Right lobe of liver (tissue), 6 donors: ENCODE data around the gene TNFSF8. TPM values are rescaled to one million over a fixed set of nuclear protein-coding genes. Genes with fewer than 3 reads are reported as not detected.

Source experiments
- ATAC-seq, 4 donors: fragments of 200-7000 bp; cut with Tn5 transposase; one replicate each; pipeline ENCODE4 v1.9.1; 2020; ENCODE audit warnings: mild to moderate bottlenecking in 4 of 4, moderate library complexity in 4 of 4
- DNase-seq, 3 donors: peaks; one replicate each; pipeline ENCODE4 v3.0.0-alpha.2; 2020
- H3K27ac ChIP-seq, 3 donors: fragments of 200-600 bp; one replicate each; pipeline ENCODE4 v1.8.0; 2022
- H3K27me3 ChIP-seq, 2 donors: fragments of 200-600 bp; one replicate each; pipeline ENCODE4 v1.8.0; 2022
- H3K36me3 ChIP-seq, 4 donors: fragments of 200-600 bp; sonication (generic) in 1 of 4; one replicate each; pipeline versions ENCODE4 v1.5.1 to v1.8.0; 2017 to 2022; ENCODE audit warnings: control low read depth in 1 of 4
- H3K4me1 ChIP-seq, 4 donors: fragments of 200-600 bp; sonication (generic) in 1 of 4; one replicate each; pipeline versions ENCODE4 v1.5.1 to v1.8.0; 2017 to 2022; ENCODE audit warnings: control low read depth in 1 of 4
- H3K4me3 ChIP-seq, 3 donors: fragments of 200-600 bp; one replicate each; pipeline ENCODE4 v1.8.0; 2022
- H3K9me3 ChIP-seq, 4 donors: fragments of 200-600 bp; sonication (generic) in 1 of 4; one replicate each; pipeline versions ENCODE4 v1.5.1 to v1.8.0; 2017 to 2022; ENCODE audit warnings: control low read depth in 1 of 4
- POLR2A ChIP-seq: fragments of 450-650 bp; IDR thresholded peaks from one replicate; pipeline ENCODE4 v1.6.1; 2017; ENCODE audit warnings: antibody characterized with exemption, mild to moderate bottlenecking
- WGBS: methylation state at CpG from one replicate; pipeline ENCODE4 v1.1.6; 2018; ENCODE audit warnings: low coverage, low lambda C conversion rate; ENCODE audit not compliant: insufficient coverage; ENCODE audit errors: missing lambda C conversion rate; 5-methylcytosine and 5-hydroxymethylcytosine counted together
- intact Hi-C, 2 donors: fragments of 100-400 bp; cut with DNase I; formaldehyde crosslinking; loops; one replicate each; pipeline versions ENCODE4 v1.11.2 to v1.14.1; 2022
- total RNA-seq, 6 experiments: library from RNA; depleted of rRNA in 2 of 6; stranded (reverse); fragments of >200 nt in 2 of 6; fragmentation: NEBNext Ultra II Directional in 3 of 6; extraction: Animal tissue kit (Norgen Biotek cat#: 25700) in 3 of 6; gene quantifications; one replicate each; pipeline versions ENCODE4 v1.1.0 to v1.2.4, GENCODE V29; 2016 to 2023
- TF ChIP-seq, protein P1 (sequence below), 4 donors: fragments of 200-600 bp in 3 of 4; fragments of 450-650 bp in 1 of 4; IDR thresholded peaks; one replicate each; pipeline versions ENCODE4 v1.5.1 to v1.8.0; 2016 to 2022; ENCODE audit warnings: antibody characterized with exemption in 4 of 4, mild to moderate bottlenecking in 2 of 4
- donor health status: DM: no; HTN: yes; CAD: no.
- donor health status: DM: no; HTN: no; CAD: no.
- donor health status: DM: no; HTN: no; CAD: no.
- donor health status: DM: no; HTN: yes; CAD: no.
- donor health status: DM: no; HTN: yes; CAD: no.

The TNFSF8 gene
- total RNA-seq, 6 experiments from 2014 or later, result 0.19 to 2.0 (median 0.38) TPM

DNA sequence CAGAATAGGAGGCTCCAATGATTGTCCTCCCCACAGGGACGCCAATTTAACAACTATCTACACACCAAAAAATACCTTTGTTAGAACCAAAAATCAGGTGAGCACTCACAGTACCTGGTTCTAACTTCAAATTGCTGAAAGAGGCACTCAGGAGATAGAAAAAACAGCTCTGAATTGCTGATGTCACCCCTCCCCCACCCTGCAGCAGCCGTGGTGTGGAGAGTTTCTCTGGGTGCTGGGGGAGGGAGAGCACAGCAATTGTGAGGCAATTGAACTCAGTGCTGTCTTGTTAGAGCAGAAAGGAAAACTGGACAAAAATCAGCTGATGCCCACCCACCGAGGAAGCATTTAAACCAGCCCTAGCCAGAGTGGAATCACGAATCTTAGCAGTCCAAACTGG is 41.8 kb downstream of the TNFSF8 start:
- Histone ChIP-seq H3K4me1 (peaks cover 0 to 44% (median 16%) of the 10 kb centered on the region in 4 donors), H3K9me3 (no peaks in the 10 kb centered on the region), H3K4me3 (no peak overlapping the region), H3K36me3 (no peaks in the 10 kb centered on the region), H3K27me3 (no peaks in the 10 kb centered on the region), H3K27ac (peak overlapping the region in 2 of 3 donors; percentile 55 to 58)
- DNase-seq, result peak in 1 of 3 donors; percentile 35
- intact Hi-C loops, result no loop called here
- TF ChIP-seq POLR2A, result no peak
- TF ChIP-seq, protein P1, sequence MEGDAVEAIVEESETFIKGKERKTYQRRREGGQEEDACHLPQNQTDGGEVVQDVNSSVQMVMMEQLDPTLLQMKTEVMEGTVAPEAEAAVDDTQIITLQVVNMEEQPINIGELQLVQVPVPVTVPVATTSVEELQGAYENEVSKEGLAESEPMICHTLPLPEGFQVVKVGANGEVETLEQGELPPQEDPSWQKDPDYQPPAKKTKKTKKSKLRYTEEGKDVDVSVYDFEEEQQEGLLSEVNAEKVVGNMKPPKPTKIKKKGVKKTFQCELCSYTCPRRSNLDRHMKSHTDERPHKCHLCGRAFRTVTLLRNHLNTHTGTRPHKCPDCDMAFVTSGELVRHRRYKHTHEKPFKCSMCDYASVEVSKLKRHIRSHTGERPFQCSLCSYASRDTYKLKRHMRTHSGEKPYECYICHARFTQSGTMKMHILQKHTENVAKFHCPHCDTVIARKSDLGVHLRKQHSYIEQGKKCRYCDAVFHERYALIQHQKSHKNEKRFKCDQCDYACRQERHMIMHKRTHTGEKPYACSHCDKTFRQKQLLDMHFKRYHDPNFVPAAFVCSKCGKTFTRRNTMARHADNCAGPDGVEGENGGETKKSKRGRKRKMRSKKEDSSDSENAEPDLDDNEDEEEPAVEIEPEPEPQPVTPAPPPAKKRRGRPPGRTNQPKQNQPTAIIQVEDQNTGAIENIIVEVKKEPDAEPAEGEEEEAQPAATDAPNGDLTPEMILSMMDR (IDR thresholded peaks at IDR 0.05), result no peak
- peak; percentile 53 to 67 (median 62) for ATAC-seq
- 46% methylated on average over 3 of the region's 4 CpGs for WGBS

DNA sequence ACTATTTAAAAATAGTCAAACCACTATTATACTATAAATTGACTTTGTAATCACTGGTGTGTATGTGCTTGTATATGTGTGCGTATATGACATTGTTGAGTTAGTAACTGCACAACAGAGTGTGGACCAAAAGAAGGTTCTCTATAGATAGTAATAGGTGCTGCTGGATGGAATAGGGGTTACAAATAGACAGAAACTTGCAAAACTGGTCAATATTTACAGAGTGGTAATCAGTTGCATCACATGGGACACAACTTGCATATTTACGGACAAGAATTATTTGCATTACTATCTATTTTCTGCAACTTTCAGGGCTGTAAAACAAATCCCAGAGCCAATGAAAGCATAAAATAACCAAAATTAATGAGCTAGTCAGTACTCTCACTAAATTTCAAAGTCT is 42.4 kb downstream of the TNFSF8 start:
- no peak overlapping the region for H3K4me3 ChIP-seq
- H3K27ac ChIP-seq, result peak overlapping the region in 2 of 3 donors; percentile 55 to 58
- no peaks in the 10 kb centered on the region for H3K9me3 ChIP-seq
- 37% methylated on average over 2 of the region's 2 CpGs for WGBS
- peak; percentile 76 to 83 (median 79) for ATAC-seq
- peaks cover 0 to 44% (median 16%) of the 10 kb centered on the region in 4 donors for H3K4me1 ChIP-seq
- intact Hi-C loops, result no loop called here
- TF ChIP-seq, protein P1 (IDR thresholded peaks at IDR 0.05), result no peak
- TF ChIP-seq POLR2A, result no peak
- DNase-seq, result no peak
- H3K27me3 ChIP-seq, result no peaks in the 10 kb centered on the region
- no peaks in the 10 kb centered on the region for H3K36me3 ChIP-seq

DNA sequence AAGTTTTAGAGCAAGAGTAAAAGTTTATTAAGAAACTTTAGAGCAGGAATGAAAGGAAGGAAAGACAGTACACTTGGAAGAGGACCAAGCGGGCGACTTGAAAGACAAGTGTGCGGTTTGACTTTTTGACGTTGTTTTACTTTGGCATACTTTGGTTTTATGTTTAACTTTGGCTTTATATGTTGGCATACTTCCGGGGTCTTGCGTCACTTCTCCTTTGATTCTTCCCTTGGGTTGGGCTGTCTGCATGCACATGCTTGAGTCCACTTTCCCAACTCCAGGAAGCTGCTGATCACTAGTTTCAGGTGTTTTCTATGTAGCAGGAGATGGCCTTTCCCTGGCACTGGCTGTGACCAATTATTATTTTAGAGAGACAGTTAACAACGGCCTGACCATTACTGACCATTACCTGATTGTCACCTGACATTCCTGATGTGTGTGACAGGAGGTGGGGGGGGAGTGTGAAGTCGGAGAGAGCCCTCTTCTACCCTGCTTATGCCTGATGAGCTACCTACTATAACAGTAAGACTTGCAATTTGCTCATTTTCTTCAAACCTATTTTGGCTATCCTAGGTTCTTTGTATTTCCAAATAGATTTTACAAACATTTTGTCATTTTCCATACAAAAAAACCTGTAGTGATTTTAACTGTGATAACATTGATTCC is 45.5 kb downstream of the TNFSF8 start:
- intact Hi-C loops, result no loop called here
- H3K9me3 ChIP-seq, result no peaks in the 10 kb centered on the region
- ATAC-seq (peak; percentile 69 to 84 (median 72)), DNase-seq (peak in 2 of 3 donors; percentile 38 to 83)
- H3K4me1 ChIP-seq, result peaks cover 0 to 42% (median 15%) of the 10 kb centered on the region in 4 donors
- H3K4me3 ChIP-seq, result no peak overlapping the region
- peak; percentile 23 for TF ChIP-seq POLR2A
- TF ChIP-seq, protein P1 (IDR thresholded peaks at IDR 0.05), result no peak
- no peaks in the 10 kb centered on the region for H3K36me3 ChIP-seq
- no peaks in the 10 kb centered on the region for H3K27me3 ChIP-seq
- 4% methylated on average over 8 of the region's 8 CpGs for WGBS
- peak overlapping the region; percentile 9 to 57 (median 11) for H3K27ac ChIP-seq

DNA sequence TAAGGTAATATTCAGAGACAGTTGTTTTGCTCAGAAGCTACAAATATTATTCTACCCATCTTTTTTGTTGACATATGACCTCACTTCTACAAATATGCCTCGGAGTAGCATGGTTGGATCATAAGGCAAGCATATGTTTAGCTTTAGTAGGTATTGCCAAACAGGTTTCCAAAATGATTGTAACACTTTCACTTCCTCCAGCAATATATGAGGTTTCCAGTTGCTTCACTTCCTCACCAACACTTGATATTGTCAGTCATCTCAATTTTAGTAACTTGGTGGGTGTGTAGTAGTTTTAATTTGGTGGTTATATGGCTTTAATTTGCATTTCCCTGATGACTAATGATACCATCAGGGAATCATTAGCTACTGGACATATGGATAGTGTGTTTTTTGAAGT is 46.7 kb downstream of the TNFSF8 start:
- intact Hi-C loops, result no loop called here
- TF ChIP-seq POLR2A, result no peak
- TF ChIP-seq, protein P1 (IDR thresholded peaks at IDR 0.05), result no peak
- ATAC-seq (no peak), DNase-seq (no peak)
- H3K27me3 ChIP-seq, result no peaks in the 10 kb centered on the region
- H3K9me3 ChIP-seq, result no peaks in the 10 kb centered on the region
- H3K27ac ChIP-seq, result no peak overlapping the region
- peaks cover 0 to 33% (median 12%) of the 10 kb centered on the region in 4 donors for H3K4me1 ChIP-seq
- no peak overlapping the region for H3K4me3 ChIP-seq
- 35% methylated on average over 1 of the region's 1 CpG for WGBS
- no peaks in the 10 kb centered on the region for H3K36me3 ChIP-seq
